GM12875 (cell line): ENCODE measurements around the gene TNFSF8.

Source experiments
- H3K4me3 ChIP-seq: one replicate; pipeline ENCODE4 v1.5.1; 2011; ENCODE audit warnings: low read depth, low read length, control low read depth
- TF ChIP-seq, protein P1 (sequence below): IDR thresholded peaks from 2 replicates; pipeline ENCODE4 v1.5.1; 2011; ENCODE audit warnings: low read depth, mild to moderate bottlenecking, control low read depth, inconsistent platforms, low read length, moderate library complexity, borderline replicate concordance; ENCODE audit not compliant: insufficient read depth

Gene TNFSF8

DNA sequence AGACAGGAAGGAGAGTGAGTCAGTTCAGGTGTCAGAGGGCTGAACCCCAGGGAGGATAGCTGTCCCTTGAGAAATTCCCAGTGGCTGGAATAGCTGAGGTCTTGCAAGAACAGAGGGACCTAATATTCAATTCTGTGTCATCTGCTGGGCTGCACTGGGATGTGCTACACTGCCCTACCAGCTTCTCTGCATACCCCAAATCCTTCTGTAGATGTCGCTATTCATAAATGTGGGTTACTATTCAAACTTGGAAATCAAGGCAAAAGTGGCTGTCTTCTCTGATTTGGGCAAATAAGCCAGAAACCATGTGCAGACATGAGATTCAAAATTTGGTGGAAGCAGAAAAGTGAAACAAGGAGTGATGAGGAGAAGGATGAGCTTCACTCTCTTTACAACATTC lies 16.3 kb downstream of the TNFSF8 start:
- TF ChIP-seq, protein P1, sequence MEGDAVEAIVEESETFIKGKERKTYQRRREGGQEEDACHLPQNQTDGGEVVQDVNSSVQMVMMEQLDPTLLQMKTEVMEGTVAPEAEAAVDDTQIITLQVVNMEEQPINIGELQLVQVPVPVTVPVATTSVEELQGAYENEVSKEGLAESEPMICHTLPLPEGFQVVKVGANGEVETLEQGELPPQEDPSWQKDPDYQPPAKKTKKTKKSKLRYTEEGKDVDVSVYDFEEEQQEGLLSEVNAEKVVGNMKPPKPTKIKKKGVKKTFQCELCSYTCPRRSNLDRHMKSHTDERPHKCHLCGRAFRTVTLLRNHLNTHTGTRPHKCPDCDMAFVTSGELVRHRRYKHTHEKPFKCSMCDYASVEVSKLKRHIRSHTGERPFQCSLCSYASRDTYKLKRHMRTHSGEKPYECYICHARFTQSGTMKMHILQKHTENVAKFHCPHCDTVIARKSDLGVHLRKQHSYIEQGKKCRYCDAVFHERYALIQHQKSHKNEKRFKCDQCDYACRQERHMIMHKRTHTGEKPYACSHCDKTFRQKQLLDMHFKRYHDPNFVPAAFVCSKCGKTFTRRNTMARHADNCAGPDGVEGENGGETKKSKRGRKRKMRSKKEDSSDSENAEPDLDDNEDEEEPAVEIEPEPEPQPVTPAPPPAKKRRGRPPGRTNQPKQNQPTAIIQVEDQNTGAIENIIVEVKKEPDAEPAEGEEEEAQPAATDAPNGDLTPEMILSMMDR, result peak; percentile 28; the same call in 1 of the 2 replicates
- no peak overlapping the region for H3K4me3 ChIP-seq

- TF ChIP-seq, protein P1, result no peak
- no peak overlapping the region for H3K4me3 ChIP-seq
These were observed 16.7 kb downstream of the TNFSF8 start for GRCh38 chr9:114913656-114914055.

- TF ChIP-seq, protein P1, result no peak
- no peak overlapping the region for H3K4me3 ChIP-seq
These were observed 17.2 kb downstream of the TNFSF8 start for GRCh38 chr9:114913217-114913616.

GRCh38 chr9:114911167-114911821 lies 19.1 kb downstream of the TNFSF8 start:
- no peak overlapping the region for H3K4me3 ChIP-seq
- TF ChIP-seq, protein P1, result 0 out of 2 replicates have a peak, but pooled peaks have one; percentile 30

- no peak overlapping the region for H3K4me3 ChIP-seq
- TF ChIP-seq, protein P1, result no peak
These were observed 19.9 kb downstream of the TNFSF8 start for GRCh38 chr9:114910541-114910940.

DNA sequence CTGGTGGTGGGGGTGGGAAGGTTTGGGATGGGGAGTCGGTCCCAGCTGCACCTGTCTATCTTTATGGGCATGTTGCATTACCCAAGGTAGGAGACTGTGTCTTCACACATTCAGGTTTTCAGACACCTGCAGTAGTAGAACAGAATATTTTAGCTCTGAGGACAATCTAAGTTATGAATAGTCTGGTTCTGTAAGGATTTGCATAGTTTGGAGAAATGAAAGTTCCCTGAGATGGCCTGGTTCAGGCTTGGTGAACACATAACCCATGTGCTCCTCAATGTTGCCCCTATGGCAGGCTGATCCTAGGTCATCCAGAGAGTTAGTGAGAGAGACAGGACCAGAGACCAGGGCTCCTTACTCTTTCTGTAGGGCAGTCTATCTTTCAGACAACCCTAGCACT lies 20.7 kb downstream of the TNFSF8 start:
- H3K4me3 ChIP-seq, result no peak overlapping the region
- TF ChIP-seq, protein P1, result no peak

- TF ChIP-seq, protein P1, result no peak
- H3K4me3 ChIP-seq, result no peak overlapping the region
These were observed 21.5 kb downstream of the TNFSF8 start for GRCh38 chr9:114908805-114909448.
